Hepatocyte (in vitro differentiated cells): ENCODE measurements around the gene NHLRC1. TPM values are rescaled to one million over a fixed set of nuclear protein-coding genes. Genes with fewer than 3 reads are reported as not detected.

Experiments
- DNase-seq: peaks from one replicate; pipeline ENCODE4 v3.0.0-alpha.2; 2016; ENCODE audit warnings: low spot score
- H2AFZ ChIP-seq: fragments of 200-600 bp; sonication (generic); 2 replicates; pipeline ENCODE4 v1.6.0; 2016; ENCODE audit warnings: antibody characterized with exemption, mild to moderate bottlenecking
- H3K27ac ChIP-seq: fragments of 200-600 bp; sonication (generic); 2 replicates; pipeline ENCODE4 v1.5.1; 2016; ENCODE audit warnings: mild to moderate bottlenecking
- H3K27me3 ChIP-seq: fragments of 200-600 bp; sonication (generic); 2 replicates; pipeline ENCODE4 v1.6.1; 2016
- H3K36me3 ChIP-seq: fragments of 200-600 bp; sonication (generic); replicated peaks from 2 replicates; pipeline ENCODE4 v1.5.1; 2016; ENCODE audit warnings: low read depth; ENCODE audit not compliant: insufficient read depth
- H3K4me1 ChIP-seq: fragments of 200-600 bp; sonication (generic); 2 replicates; pipeline ENCODE4 v1.5.1; 2016; ENCODE audit warnings: mild to moderate bottlenecking, moderate library complexity; ENCODE audit not compliant: insufficient read depth
- H3K4me2 ChIP-seq: fragments of 200-600 bp; sonication (generic); 2 replicates; pipeline ENCODE4 v1.6.0; 2016
- H3K4me3 ChIP-seq: fragments of 200-600 bp; sonication (generic); 2 replicates; pipeline ENCODE4 v1.5.1; 2016; ENCODE audit warnings: mild to moderate bottlenecking
- H3K79me2 ChIP-seq: fragments of 200-600 bp; sonication (generic); 2 replicates; pipeline ENCODE4 v1.6.0; 2017; ENCODE audit warnings: mild to moderate bottlenecking
- H3K9me2 ChIP-seq: fragments of 200-600 bp; sonication (generic); replicated peaks from 2 replicates; pipeline ENCODE4 v1.6.0; 2017; ENCODE audit warnings: mild to moderate bottlenecking; ENCODE audit not compliant: insufficient read depth
- H3K9me3 ChIP-seq: fragments of 200-600 bp; sonication (generic); 2 replicates; pipeline ENCODE4 v1.5.1; 2016; ENCODE audit warnings: low read depth, mild to moderate bottlenecking
- H4K20me1 ChIP-seq: fragments of 200-600 bp; sonication (generic); 2 replicates; pipeline ENCODE4 v1.6.0; 2016; ENCODE audit warnings: mild to moderate bottlenecking; ENCODE audit not compliant: insufficient read depth, poor library complexity, severe bottlenecking
- EZH2 ChIP-seq: fragments of 200-600 bp; sonication (generic); IDR thresholded peaks from 2 replicates; pipeline ENCODE4 v1.6.1; 2016; ENCODE audit warnings: antibody characterized with exemption, mild to moderate bottlenecking, borderline replicate concordance
- EZH2phosphoT487 ChIP-seq: fragments of 200-600 bp; sonication (generic); IDR thresholded peaks from one replicate; pipeline ENCODE4 v1.6.1; 2018; ENCODE audit warnings: antibody characterized with exemption, mild to moderate bottlenecking, low read depth, moderate library complexity; ENCODE audit not compliant: unreplicated experiment, severe bottlenecking
- WGBS: methylation state at CpG from one replicate; pipeline ENCODE4 v1.1.6; 2016; ENCODE audit warnings: low lambda C conversion rate; ENCODE audit errors: missing lambda C conversion rate; 5-methylcytosine and 5-hydroxymethylcytosine counted together
- polyA plus RNA-seq: library from polyadenylated mRNA; unstranded; fragments of >200 nt; fragmentation: Nextera tagmentation; extraction: Ambion mirVana; gene quantifications from 2 replicates; pipeline ENCODE4 v1.2.1, GENCODE V29; 2016
- total RNA-seq: library from RNA; depleted of rRNA; stranded (reverse); fragments of >200 nt; gene quantifications from 2 replicates; pipeline ENCODE4 v1.2.3, GENCODE V29; 2014
- TF ChIP-seq, protein P1 (sequence below): fragments of 200-600 bp; sonication (generic); IDR thresholded peaks from 2 replicates; pipeline ENCODE4 v1.5.1; 2016; ENCODE audit warnings: antibody characterized with exemption, mild to moderate bottlenecking; ENCODE audit not compliant: poor library complexity

NHLRC1 gene
- total and polyA plus RNA-seq, 2 experiments from 2014 or later = 1.5 to 1.6 TPM

DNA sequence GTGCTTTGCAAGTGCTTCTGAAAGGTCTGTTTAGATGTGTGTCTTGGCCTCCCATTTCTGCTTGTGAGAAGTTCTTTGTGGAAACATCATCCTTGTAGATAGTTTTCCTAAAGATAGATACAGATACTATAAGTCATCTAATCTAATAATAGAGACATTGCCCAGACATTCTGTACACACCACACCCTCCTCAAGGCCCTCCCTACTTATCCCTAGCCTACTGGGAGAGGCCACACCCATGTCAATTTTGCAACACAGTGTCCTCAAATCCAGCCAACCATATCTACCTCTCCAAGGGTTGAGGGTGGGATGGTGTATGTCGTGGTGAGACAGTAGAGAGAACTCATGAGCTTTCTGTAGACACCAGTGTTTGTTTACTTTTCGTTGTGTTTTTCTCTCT lies 39.0 kb upstream of the NHLRC1 start:
- no peaks in the 10 kb centered on the region for H3K36me3 ChIP-seq
- no peak overlapping the region for H3K4me3 ChIP-seq
- no peaks in the 10 kb centered on the region for H3K9me3 ChIP-seq
- H3K4me2 ChIP-seq = no peak overlapping the region
- H3K4me1 ChIP-seq = no peaks in the 10 kb centered on the region
- no peak for DNase-seq
- no peaks in the 10 kb centered on the region for H3K79me2 ChIP-seq
- no peak for TF ChIP-seq EZH2
- TF ChIP-seq EZH2phosphoT487 = no peak
- TF ChIP-seq, protein P1, sequence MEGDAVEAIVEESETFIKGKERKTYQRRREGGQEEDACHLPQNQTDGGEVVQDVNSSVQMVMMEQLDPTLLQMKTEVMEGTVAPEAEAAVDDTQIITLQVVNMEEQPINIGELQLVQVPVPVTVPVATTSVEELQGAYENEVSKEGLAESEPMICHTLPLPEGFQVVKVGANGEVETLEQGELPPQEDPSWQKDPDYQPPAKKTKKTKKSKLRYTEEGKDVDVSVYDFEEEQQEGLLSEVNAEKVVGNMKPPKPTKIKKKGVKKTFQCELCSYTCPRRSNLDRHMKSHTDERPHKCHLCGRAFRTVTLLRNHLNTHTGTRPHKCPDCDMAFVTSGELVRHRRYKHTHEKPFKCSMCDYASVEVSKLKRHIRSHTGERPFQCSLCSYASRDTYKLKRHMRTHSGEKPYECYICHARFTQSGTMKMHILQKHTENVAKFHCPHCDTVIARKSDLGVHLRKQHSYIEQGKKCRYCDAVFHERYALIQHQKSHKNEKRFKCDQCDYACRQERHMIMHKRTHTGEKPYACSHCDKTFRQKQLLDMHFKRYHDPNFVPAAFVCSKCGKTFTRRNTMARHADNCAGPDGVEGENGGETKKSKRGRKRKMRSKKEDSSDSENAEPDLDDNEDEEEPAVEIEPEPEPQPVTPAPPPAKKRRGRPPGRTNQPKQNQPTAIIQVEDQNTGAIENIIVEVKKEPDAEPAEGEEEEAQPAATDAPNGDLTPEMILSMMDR = no peak
- no peak overlapping the region for H3K27ac ChIP-seq
- no peaks in the 10 kb centered on the region for H4K20me1 ChIP-seq
- WGBS = 96% methylated on average over 2 of the region's 2 CpGs
- H3K9me2 ChIP-seq = no peaks in the 10 kb centered on the region
- no peaks in the 10 kb centered on the region for H3K27me3 ChIP-seq
- no peak overlapping the region for H2AFZ ChIP-seq

DNA sequence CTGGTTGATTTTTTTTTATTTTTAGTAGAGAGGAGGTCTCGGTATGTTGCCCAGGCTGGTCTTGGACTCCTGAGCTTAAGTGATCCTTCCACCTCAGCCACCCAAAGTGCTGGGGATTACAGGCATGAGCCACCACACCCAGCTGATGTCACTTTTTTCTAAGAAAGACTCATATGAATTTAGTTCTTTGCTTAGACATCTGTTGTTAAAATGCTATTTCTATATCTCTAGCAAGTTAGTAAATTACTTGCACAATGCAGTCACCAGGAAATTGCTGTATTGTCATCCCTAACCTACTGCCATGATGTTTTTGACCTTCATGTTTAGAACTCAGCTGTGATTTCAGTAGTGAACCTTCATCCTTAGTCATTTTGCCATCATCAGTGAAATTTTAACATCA lies 38.4 kb upstream of the NHLRC1 start:
- Histone ChIP-seq H2AFZ (no peak overlapping the region), H4K20me1 (no peaks in the 10 kb centered on the region), H3K79me2 (no peaks in the 10 kb centered on the region), H3K4me2 (no peak overlapping the region), H3K9me3 (no peaks in the 10 kb centered on the region), H3K9me2 (no peaks in the 10 kb centered on the region), H3K27ac (no peak overlapping the region), H3K4me1 (no peaks in the 10 kb centered on the region), H3K4me3 (no peak overlapping the region), H3K27me3 (no peaks in the 10 kb centered on the region), H3K36me3 (no peaks in the 10 kb centered on the region)
- WGBS = 89% methylated on average over 1 of the region's 1 CpG
- TF ChIP-seq EZH2 (no peak), EZH2phosphoT487 (no peak)
- TF ChIP-seq, protein P1 = no peak
- DNase-seq = no peak

DNA sequence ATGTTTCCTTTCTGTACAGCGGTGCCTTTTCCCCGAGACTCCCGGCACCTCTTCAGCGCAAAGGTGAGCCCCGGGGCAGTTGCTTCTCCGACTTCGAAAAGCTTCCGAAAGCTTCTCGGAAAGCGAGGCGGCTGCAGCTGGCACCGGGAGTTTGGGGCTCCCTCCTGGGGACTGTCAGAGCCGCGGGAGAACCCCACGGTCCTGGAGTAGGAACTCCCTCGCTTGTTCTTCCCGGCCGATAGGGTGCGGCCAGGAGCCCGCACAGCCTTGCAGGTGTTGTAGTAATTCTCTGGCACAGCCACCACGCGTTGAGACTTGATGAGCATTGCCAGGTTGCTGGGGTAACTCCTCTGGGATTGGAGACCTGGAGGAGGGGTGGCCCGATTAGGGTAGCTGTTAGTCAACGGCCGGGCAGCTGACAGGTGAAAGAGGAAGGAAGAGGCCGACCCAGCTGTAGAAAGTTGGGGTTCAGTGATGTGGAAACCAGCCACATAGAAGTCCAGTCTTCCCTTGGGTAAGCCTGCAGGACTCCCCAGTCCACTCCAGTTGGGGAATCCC lies 33.5 kb upstream of the NHLRC1 start:
- Histone ChIP-seq H3K9me3 (no peaks in the 10 kb centered on the region), H3K36me3 (no peaks in the 10 kb centered on the region), H4K20me1 (no peaks in the 10 kb centered on the region), H2AFZ (peak overlapping the region; percentile 77), H3K9me2 (no peaks in the 10 kb centered on the region), H3K4me2 (peak overlapping the region; percentile 87), H3K27ac (peak overlapping the region; percentile 79), H3K79me2 (peaks cover 7% of the 10 kb centered on the region), H3K27me3 (no peaks in the 10 kb centered on the region), H3K4me1 (no peaks in the 10 kb centered on the region), H3K4me3 (peak overlapping the region; percentile 56)
- TF ChIP-seq, protein P1 = peak; percentile 31
- TF ChIP-seq EZH2 = no peak
- peak; percentile 85 for DNase-seq
- WGBS = 2% methylated on average over 24 of the region's 26 CpGs
